GM21528 (cell line): ENCODE measurements around the gene PTPRT.

Source experiments
- ATAC-seq: cut with Tn5 transposase; IDR thresholded peaks from one replicate; pipeline ENCODE4 v1.9.1; 2021; ENCODE audit warnings: mild to moderate bottlenecking, moderate library complexity; ENCODE audit not compliant: unreplicated experiment, low FRiP score

PTPRT gene

GRCh38 chr20:42361402-42361970, 828.2 kb downstream of the PTPRT start:
- ATAC-seq: no peak

DNA sequence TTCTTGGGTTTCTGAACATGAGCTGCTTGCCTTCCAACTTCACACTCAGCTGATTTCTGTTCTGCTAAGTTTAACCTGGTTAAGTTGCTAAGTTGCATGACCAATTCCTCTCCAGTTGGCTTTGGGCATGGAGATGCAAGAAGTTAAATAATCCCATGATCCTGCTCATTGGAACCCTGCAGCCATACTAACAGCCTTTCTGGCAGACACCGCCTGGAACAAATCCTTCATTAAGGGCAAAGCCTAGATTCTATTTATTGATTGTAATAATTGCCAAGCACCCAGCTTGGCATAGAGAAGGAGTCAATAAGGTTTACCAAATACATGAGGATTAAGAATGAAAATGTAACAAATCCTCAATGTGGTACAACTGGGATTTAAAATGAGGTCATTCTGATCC, 829.1 kb downstream of the PTPRT start:
- no peak for ATAC-seq

- ATAC-seq: no peak
Measured at GRCh38 chr20:42359617-42360016, 830.1 kb downstream of the PTPRT start.

DNA sequence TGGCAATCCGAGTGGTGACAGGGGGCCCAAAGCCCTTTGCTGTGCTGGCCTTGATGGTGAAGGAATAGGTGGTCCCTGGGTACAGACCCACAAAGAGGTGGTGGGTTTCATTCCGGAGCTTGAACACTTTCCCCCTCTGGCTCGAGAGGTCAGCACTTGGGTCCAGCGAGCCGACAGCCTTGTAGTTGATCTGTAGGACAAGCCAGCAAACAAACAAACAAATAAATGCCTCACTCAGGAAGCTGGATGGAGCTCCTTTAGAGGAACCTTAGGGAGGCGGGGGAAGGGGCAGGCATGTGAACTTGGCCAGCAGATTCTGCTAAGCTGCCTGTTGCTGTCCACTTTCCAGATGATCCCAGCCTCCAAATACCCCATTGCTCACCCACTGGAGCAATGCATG, 837.6 kb downstream of the PTPRT start:
- ATAC-seq: no peak

DNA sequence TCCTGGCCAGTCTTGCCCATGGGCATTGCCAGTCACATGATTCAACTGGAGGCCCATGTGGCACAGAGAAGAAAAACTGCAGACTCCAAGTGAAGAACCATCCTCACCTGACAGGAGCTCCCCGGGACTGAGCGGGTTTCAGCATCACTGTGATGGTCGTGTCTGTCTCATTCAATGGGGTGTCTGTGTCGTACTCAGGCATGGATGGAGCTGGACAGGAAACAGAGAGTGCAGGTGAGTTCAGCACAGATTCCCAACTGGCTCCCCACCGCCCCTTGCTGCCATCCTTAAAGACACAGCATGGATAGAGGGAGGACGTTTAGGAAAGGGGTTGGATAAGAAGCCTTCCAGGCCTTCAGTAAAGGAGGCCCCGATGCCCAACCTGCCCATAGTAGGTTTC, 839.2 kb downstream of the PTPRT start:
- ATAC-seq: no peak

GRCh38 chr20:42346189-42347170, 843.2 kb downstream of the PTPRT start:
- no peak for ATAC-seq

DNA sequence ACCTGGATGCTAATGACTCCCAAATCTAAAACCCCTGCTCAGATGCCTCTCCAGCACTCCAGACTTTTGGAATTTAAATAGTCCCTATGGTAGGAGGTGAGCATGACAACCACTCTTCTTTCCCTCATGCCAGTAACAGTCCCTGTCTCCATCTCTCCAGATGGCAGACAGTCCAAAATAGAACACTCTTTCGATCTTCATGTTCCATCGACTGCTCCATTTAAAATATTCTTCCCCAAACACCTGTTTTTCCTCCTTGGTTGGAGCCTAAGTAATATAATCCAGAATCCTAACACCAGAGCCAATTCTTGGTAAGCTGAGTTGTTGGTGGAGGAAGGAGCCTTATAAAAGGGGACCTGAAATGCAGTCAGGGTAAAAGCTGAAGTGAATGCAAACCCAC, 848.1 kb downstream of the PTPRT start:
- no peak for ATAC-seq

DNA sequence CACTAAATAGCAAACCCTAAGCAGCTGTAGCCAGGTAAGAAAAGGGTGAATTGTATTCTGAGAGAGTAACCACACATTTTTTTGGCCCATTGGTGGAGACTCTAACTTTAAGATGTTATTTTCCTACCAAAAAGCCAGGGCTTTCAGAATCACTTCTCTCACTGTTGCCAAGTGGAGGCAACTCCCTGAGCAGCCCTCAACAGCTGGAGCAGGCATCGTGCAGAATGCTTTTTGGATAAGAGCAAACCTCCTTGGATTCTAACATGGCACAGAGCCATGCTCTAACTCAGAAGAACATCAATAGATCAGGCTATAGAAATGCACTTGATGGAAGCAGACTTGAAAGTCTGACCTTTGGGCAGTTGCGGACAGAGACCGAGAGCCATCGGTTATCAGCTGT, 849.3 kb downstream of the PTPRT start:
- no peak for ATAC-seq

- ATAC-seq: no peak
Measured at GRCh38 chr20:42338294-42339201, 851.2 kb downstream of the PTPRT start.

DNA sequence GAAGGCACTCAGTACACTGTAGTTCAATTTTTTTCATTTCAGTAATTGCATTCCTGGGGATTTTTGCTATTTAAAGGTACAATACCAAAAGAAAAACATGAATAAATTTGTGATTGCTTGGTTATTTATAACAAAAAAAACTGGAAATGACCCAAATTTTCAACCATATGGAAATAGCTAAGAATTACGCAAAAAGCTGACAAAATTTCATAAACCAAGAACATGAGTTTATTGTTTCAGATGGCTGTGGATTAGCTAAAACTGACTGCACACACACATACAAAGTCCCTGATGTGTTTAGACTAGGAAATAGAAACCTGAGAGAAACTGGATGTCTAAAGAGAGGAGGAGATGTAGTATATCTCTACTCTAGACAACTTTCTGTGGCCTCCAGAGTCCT, 853.1 kb downstream of the PTPRT start:
- no peak for ATAC-seq

DNA sequence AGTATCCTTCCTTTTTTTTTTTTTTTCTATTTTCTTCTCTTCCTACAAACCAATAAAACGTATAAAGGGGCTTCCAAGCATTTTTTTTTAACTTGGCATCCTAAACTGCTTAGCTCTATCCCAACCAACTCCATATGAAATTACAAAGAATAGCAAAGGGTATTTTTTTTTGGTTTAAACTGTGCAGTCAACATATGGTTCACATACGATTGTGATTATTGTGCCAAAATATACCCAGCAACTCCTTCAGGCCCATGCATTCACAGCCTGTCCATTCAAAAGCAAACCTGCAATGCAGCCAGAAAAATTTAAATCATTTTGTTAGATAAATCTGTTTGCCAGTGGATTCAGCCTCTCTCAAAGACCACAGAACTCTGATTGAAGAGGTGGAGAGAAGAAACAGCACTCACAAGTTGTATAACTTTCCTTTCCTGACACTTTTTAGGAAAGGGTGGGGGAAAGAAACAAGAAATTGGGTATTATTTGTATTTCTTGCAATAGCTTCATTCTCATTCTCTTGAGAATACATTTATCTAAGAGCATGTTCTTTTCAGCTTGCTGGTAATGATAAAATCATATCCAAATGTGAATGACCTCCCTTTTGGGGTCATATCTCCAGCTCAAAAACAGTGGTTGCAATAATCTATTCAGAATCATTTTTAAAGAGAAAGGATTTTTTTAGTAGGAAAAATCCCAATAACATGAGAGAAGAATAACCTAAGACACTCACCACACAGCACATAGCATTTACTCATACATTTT, 870.3 kb downstream of the PTPRT start:
- no peak for ATAC-seq

- no peak for ATAC-seq
Measured at GRCh38 chr20:42313704-42314103, 876.0 kb downstream of the PTPRT start.

DNA sequence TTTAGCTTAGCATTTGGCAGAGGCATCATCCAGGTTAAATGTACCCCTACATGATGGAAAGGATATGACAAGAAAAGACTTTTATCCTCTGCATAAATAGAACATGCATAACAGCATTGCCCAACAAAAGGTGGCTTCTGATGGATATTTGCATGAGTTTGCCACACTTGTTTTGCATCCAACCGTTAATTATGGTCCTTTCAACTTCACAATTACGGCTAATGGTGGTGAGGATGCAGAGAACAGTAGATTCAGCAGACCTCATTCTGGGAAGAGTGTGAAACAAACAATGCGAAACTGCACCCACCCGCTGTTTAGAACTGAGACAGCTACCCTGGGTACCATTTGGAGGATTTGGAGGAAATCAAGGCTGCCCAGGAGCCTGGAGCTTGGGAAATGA, 880.7 kb downstream of the PTPRT start:
- ATAC-seq: no peak

- no peak for ATAC-seq
Measured at GRCh38 chr20:42308171-42308570, 881.5 kb downstream of the PTPRT start.

- ATAC-seq: no peak
Measured at GRCh38 chr20:42295592-42295991, 894.1 kb downstream of the PTPRT start.

DNA sequence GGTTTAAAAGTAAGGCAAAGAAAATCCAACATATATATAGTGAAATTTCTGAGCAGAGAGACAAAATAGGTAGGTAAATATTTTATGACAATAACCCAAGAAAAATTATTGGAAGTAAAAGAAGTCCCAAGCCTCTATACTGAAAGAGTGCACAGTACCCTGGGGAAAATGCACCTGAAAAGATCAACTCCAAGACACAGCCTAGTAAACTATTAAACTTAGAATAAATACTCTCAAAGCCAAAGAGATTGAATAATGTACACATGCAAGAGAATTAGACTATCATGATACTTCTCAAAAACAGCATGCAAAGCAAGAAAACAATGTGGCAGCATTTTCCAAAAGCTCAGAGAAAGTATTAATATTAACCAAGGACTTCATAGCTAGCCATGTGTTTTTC, 894.7 kb downstream of the PTPRT start:
- ATAC-seq: no peak

DNA sequence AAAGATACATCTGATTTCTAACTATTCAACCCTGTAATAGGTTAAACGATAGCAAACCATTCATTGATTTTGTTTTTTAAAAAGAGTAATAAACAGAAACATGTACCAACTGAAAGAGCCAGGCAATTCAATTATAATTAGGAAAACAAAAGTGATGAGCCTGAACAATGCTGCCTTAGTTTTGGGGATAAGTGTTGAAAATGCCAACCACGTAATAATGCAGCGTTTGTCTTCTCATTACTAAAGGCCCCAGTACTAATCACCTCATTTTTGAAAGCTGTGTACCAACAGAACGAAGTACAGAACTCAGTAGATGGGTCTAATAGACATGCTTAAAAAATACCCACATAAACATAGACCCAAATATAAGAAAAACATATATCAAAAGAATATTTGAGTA, 907.9 kb downstream of the PTPRT start:
- ATAC-seq: no peak

DNA sequence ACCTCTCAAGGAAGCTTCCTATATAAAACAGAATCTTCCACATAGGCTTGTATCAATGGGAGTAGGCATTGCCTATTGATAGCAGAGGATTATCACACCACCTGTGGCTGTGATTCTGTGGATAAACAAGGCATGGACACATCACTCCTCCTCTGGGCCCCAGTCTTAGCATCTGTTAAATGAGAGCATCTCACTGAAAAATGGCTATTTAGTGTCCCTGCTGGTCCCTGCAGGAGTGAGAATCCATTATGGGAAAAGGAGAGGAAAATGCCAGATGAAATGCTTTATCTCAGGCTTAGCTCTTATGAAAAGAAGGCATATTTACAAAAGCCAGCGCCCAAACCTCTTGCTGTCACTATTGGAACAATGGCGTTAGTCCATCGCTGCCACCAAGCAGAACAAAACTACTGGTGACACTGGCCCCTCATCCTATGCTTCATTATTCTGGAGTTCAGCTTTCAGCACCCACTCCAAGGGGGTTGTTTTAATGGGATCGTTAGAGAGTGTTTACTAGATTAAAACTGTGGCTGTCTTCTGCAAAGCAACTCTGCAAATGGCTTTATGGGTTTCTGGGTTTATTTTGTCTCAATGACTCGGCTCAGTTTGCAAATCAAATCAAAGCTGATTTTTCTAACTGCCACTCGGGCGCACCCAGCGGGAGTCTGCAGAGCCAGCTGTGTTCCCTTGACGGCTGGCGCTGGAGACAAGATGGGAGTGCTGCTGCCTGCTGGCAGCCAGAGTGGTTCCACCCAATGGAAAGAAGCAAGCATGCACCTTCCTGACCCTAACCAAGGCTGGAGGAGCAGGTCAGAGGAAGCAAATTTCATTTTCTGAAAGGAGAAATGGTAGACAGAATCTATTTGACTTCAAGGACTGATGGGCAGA, 912.7 kb downstream of the PTPRT start:
- ATAC-seq: no peak

GRCh38 chr20:42274986-42275385, 914.7 kb downstream of the PTPRT start:
- ATAC-seq: no peak
